Ascending aorta (tissue), 2 donors: ENCODE results near the gene NIFK. TPM values are rescaled to one million over a fixed set of nuclear protein-coding genes. Genes with fewer than 3 reads are reported as not detected.

Experiments used
- DNase-seq, 2 donors: peaks; one replicate each; pipeline ENCODE4 v3.0.0-alpha.2; 2019; ENCODE audit warnings: low spot score in 2 of 2
- H3K27ac ChIP-seq, 2 donors: fragments of 200-600 bp; sonication (generic); one replicate each; pipeline ENCODE4 v1.5.1; 2016 to 2017; ENCODE audit warnings: mild to moderate bottlenecking in 1 of 2
- H3K27me3 ChIP-seq: fragments of 200-600 bp; sonication (generic); one replicate; pipeline ENCODE4 v1.5.1; 2017
- H3K36me3 ChIP-seq, 2 donors: fragments of 200-600 bp; sonication (generic); one replicate each; pipeline ENCODE4 v1.5.1; 2016
- H3K4me1 ChIP-seq, 2 donors: fragments of 200-600 bp; sonication (generic); one replicate each; pipeline ENCODE4 v1.5.1; 2016 to 2017; ENCODE audit warnings: mild to moderate bottlenecking in 1 of 2
- H3K4me3 ChIP-seq, 2 donors: fragments of 200-600 bp; sonication (generic); one replicate each; pipeline ENCODE4 v1.5.1; 2016 to 2017; ENCODE audit warnings: mild to moderate bottlenecking in 1 of 2
- H3K9me3 ChIP-seq, 2 donors: fragments of 200-600 bp; sonication (generic); one replicate each; pipeline ENCODE4 v1.5.1; 2016
- CTCF ChIP-seq, 3 experiments: fragments of 200-600 bp in 2 of 3; fragments of 450-650 bp in 1 of 3; sonication (generic) in 2 of 3; IDR thresholded peaks; one replicate each; pipeline ENCODE4 v1.5.1; 2016 to 2019; ENCODE audit warnings: antibody characterized with exemption in 3 of 3, mild to moderate bottlenecking in 1 of 3, moderate library complexity in 1 of 3
- intact Hi-C: fragments of 100-400 bp; cut with DNase I; formaldehyde crosslinking; loops from one replicate; pipeline ENCODE4 v1.15.1; 2023
- total RNA-seq: library from RNA; depleted of rRNA; stranded (reverse); fragments of >200 nt; gene quantifications from one replicate; pipeline ENCODE4 v1.1.0, GENCODE V29; 2016

NIFK gene
- total RNA-seq, 1 donor from 2014 or later: 31.9 TPM

- intact Hi-C loops: no loop called here
- no peaks in the 10 kb centered on the region for H3K36me3 ChIP-seq
- H3K9me3 ChIP-seq: no peaks in the 10 kb centered on the region
- TF ChIP-seq CTCF (IDR thresholded peaks at IDR 0.05): no peak
- H3K27ac ChIP-seq: no peak overlapping the region
- no peak overlapping the region for H3K4me3 ChIP-seq
- DNase-seq: no peak
- no peaks in the 10 kb centered on the region for H3K4me1 ChIP-seq
- no peaks in the 10 kb centered on the region for H3K27me3 ChIP-seq
Observed at GRCh38 chr2:121776361-121776760, 39.7 kb upstream of the NIFK start.

GRCh38 chr2:121774235-121774634 is 37.6 kb upstream of the NIFK start:
- H3K4me1 ChIP-seq: no peaks in the 10 kb centered on the region
- H3K9me3 ChIP-seq: no peaks in the 10 kb centered on the region
- H3K27me3 ChIP-seq: no peaks in the 10 kb centered on the region
- TF ChIP-seq CTCF (IDR thresholded peaks at IDR 0.05): no peak
- no peak overlapping the region for H3K4me3 ChIP-seq
- no peak overlapping the region for H3K27ac ChIP-seq
- DNase-seq: no peak
- peaks cover 0 to 4% of the 10 kb centered on the region in 2 donors for H3K36me3 ChIP-seq
- intact Hi-C loops: no loop called here

GRCh38 chr2:121771976-121772742 is 35.5 kb upstream of the NIFK start:
- H3K9me3 ChIP-seq: no peaks in the 10 kb centered on the region
- no peak for TF ChIP-seq CTCF (IDR thresholded peaks at IDR 0.05)
- H3K4me3 ChIP-seq: no peak overlapping the region
- no peak for DNase-seq
- H3K27ac ChIP-seq: no peak overlapping the region
- intact Hi-C loops: no loop called here
- no peaks in the 10 kb centered on the region for H3K27me3 ChIP-seq
- H3K4me1 ChIP-seq: no peaks in the 10 kb centered on the region
- peaks cover 14 to 20% of the 10 kb centered on the region in 2 donors for H3K36me3 ChIP-seq

GRCh38 chr2:121768143-121768755 is 31.6 kb upstream of the NIFK start:
- intact Hi-C loops: no loop called here

GRCh38 chr2:121766624-121767023 is 29.9 kb upstream of the NIFK start:
- H3K27ac ChIP-seq: no peak overlapping the region
- no peaks in the 10 kb centered on the region for H3K4me1 ChIP-seq
- H3K27me3 ChIP-seq: no peaks in the 10 kb centered on the region
- no peak overlapping the region for H3K4me3 ChIP-seq
- peaks cover 63 to 75% of the 10 kb centered on the region in 2 donors for H3K36me3 ChIP-seq
- intact Hi-C loops: no loop called here
- H3K9me3 ChIP-seq: no peaks in the 10 kb centered on the region
- TF ChIP-seq CTCF (IDR thresholded peaks at IDR 0.05): no peak
- DNase-seq: no peak

More at GRCh38 chr2:121768143-121768755, 31.6 kb upstream of the NIFK start:
- Histone ChIP-seq H3K27me3 (no peaks in the 10 kb centered on the region), H3K9me3 (no peaks in the 10 kb centered on the region), H3K4me3 (no peak overlapping the region), H3K4me1 (no peaks in the 10 kb centered on the region), H3K27ac (no peak overlapping the region), H3K36me3 (peaks cover 46 to 59% of the 10 kb centered on the region in 2 donors)
- DNase-seq: no peak
- no peak for TF ChIP-seq CTCF (IDR thresholded peaks at IDR 0.05)
